HG03060 (cell line): ENCODE measurements around the gene KIF1A.

ENCODE experiments used
- ATAC-seq: cut with Tn5 transposase; IDR thresholded peaks from one replicate; pipeline ENCODE4 v1.9.1; 2021; ENCODE audit warnings: low read depth, moderate number of reproducible peaks; ENCODE audit not compliant: unreplicated experiment

KIF1A gene

DNA sequence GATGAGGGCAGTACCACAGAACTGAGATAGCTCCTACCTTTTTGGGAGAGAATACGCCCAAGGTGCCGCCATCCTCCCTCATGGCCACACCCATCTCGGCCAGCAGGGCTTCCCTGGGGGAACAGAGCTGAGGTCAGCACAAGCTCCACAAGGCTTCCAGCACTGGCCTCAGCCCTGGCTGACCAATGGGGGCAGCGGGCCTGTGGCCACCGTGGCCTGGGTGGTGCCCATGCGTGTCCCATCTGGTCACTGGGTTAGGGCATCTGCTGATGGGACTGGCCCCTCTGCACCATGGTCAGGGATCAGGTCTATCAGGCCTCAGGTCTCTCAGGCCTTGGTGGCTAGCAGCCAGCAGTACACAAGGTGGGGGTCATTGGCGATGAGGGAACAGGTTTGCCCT lies 50.9 kb downstream of the KIF1A start:
- ATAC-seq: no peak

DNA sequence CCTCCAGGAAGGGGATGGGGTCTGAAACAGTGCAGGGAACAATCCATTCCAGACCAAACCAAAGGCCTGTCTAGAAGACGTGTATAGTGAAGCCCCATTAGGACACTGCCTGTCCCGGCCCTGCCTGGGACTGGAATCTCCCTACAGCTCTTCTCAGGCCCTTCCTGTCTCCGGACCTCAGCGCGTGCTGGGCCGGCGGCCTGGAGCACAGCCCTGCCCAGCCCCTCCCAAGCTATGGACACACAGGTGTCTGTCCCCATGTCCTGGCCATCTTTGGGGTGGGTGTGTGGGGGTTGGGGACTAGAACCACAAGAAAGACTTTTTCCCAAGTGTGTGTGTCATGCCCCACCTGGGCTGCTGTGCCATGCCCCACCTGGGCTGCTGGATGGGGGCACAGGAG lies 51.8 kb downstream of the KIF1A start:
- no peak for ATAC-seq

DNA sequence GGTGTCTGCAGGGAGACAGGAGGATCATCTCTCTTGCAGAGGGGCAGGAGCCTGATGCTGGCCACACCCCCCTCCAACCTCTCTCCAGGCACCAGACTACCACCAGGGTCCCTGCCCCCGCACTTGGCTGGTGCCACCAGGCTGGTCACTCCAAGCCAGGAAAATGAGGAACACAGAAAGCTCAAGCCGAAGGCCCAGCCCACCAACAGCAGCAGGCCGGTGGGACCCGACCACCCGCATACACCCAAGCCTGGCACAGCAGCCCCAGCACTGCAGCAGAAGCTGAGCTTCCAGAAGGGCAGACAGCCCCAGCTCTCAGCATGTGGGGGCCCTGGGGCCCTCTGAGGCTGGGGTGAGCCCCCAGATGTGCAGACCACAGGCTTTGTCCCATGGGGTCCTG lies 52.7 kb downstream of the KIF1A start:
- no peak for ATAC-seq

DNA sequence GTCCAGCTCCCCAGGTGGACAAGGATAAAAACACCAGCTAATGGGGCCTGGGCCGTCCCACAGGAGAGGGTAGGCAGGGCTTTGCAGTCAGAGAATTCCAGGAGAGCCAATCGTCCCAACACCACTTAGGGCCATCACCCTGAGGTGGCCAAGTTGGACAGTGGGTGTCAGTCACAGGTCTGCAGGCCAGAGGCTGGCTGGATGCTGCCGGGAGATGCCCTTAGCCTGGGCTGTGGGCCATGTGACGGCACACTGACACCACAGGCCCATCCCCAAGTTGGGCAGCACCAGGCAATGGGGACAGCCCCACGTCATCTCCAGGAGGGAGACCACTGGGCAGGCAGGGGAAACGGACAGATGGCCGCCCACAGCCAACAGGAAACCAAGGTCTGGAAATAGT lies 53.9 kb downstream of the KIF1A start:
- no peak for ATAC-seq

DNA sequence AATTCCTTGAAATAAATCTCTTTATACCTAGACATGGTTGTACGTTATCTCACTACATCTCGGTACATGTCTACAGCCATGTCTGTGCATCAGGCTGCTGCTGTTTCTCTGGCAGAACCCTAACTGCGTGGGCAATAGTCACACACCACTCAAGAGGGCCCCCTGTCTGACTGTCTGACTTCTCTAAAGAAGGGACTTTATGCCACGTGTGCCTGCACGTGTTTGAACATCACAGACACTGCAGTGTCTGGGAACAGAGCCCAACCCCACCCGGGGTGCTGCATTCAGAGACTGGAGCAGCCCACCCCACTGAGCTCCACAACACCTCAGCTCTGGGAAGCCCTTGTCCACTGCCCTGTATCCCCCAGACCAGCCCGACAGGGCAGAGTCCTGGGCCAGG lies 55.0 kb downstream of the KIF1A start:
- ATAC-seq: no peak

DNA sequence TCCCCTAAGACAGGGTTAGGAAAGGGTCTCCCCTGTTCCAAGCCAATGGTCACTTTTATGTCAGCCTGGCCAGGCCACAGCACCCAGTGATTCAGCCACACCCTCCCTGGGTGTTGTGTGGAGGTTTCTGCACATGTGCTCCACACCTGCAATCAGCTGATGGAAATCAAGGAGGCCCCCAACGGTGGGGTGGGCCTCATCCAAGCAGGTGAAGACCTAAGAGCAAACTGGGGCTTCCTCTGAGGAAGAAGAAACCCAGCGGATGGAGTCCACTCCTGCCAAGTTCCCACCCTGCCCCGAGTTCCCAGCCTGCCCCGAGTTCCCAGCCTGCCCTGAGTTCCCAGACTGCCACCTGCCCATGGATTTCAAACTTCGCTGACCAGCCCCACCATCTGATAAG lies 55.4 kb downstream of the KIF1A start:
- no peak for ATAC-seq

DNA sequence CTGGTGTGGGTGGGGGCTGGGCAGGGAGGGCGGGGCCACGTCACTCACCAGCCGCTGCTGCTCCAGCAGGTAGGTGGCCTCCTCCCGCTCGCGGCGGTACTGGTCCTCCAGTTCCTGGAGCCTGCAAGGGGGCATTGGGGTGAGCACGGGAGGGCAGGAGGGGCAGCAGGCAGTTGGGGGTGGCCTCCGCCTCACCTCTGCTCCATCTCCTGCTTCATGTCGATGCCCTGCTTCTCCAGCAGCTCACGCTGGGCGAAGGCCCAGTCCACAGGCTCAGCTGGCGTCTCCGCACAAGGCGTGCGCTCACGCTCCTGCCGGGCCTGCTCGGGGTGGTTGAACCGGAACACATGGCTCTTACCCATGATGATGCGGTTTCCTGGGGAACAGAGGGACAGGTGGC lies 57.0 kb downstream of the KIF1A start:
- no peak for ATAC-seq

DNA sequence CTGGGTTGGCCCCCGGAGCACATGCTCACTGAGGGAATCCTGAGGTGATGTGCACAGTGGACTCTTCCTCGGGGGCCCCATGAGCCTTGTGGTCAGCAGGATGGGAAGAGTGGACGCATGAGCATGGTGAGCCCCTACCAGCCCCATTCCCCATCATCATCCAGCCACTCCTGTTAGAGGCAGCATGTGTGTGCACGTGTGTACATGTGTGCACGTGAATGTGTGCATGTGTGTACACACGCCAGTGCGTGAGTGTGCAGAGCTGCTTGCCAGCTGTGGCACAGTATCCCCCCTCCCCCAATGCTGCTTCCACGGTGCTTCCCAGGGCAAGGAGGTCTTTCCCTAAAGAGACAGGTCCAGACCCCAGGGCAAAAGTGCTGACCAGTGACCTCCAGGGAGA lies 57.8 kb downstream of the KIF1A start:
- ATAC-seq: no peak

DNA sequence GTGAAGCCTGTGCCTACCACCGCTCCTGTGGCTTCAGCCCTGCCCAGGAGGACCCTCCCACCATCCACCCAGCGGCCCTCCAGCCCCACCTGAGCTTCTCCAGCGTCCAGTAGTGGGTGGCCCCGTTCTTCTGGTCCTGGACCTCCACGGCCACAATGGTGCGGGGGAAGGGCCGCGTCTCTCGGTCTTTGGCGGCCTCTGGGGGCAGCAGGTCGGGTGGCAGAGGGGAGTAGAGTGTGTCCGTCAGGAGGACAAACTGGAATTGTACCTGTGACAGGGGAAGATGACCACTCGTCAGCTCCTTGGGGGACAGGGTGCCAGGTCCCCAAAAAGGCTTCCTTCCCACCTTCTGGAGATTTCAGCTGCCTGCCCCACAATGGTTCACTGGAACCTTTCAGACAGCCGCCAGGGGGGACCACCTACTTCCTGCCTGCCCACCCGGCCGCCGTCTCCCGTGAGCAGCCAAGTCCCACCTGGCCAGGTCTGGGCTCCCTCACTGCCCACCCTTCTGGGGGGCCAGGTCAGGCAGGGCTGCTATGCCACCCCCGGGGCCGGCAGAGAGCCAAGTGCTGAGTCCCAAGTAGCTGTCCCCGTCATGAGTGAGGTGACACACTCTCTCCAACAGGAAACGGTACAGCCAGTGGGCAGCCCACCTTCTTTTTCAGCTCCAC lies 59.3 kb downstream of the KIF1A start:
- ATAC-seq: no peak

DNA sequence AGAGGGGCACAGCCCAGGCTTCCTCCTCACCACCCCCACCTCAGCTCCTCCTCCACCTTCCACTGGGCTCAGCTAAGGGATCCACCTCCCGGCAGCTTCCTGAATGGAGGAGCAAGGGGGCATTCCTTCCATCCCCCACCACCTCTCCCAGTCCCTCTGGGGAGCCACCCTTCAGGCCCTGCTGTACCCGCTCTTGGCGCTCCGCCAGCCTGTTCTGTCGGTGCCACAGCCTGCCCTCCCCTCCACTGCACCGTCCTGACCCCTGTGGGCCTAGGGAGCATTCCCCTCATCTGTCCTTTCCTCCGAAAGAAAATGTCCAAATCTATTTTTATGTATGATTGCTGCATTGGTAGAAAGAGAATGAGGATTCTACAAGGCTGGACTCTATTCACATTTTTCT lies 59.9 kb downstream of the KIF1A start:
- no peak for ATAC-seq

DNA sequence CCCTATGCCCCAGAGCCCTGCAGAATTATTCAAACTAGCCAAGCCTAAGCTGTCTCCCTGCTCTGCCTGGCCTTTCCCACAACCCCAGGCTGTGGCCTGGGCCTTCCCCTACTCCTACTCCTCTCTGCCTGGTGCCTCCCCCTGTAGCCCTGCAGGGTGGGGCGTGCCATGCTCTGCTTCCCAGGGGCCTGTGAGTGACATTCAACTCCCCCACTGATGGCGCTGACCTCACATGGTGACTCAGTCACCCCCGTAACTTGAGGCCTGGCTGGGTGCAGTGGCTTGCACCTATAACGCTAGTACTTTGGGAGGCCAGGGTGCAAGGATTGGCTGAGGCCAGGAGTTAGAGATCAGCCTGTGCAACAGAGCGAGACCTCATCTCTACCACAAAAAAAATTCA lies 60.6 kb downstream of the KIF1A start:
- no peak for ATAC-seq

DNA sequence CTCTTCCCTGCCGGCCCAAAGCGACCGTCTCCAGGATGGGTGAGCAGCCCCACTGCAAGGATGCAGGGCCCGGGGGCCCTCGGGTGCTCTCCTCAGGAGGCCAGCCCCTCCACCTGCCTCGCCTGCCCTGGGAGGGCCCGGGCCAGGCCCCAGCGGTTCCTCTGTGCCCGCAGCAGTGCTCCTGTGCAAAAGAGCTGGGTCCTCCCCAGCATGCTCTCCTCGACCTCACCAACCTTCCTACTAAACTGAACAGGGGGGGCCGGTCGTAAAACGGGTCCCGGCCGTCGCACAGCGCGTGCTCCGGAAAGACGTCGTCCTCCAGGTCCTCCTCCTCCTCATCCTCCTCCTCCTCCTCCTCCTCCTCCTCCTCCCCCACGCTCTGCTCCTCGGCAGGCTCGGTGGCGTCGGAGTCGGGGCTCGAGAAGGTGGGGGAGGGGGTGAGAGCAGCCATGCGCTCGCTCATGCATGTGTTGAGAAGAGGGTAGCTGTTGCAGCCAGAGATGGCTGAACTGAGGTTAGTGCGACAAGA lies 62.9 kb downstream of the KIF1A start:
- no peak for ATAC-seq

DNA sequence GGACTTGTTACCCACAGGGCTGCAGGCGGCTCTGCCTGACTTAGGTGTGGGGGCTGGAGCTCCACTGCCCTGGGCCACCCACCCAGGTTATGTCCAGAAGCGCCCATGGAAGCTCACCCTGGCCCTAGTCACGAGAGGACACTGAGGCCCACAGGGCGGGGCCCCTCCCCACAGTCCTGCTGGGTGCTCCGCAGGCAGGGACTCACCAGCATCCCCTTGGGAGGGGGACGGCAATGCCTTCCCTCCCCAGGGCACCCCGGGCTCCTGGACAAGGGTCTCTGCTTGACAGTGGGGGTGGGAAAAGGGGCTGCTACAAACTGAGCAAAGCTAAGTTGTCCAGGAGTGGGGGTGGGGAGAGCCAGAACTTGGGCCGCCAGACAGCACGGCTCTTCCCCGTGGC lies 67.8 kb downstream of the KIF1A start:
- ATAC-seq: no peak

DNA sequence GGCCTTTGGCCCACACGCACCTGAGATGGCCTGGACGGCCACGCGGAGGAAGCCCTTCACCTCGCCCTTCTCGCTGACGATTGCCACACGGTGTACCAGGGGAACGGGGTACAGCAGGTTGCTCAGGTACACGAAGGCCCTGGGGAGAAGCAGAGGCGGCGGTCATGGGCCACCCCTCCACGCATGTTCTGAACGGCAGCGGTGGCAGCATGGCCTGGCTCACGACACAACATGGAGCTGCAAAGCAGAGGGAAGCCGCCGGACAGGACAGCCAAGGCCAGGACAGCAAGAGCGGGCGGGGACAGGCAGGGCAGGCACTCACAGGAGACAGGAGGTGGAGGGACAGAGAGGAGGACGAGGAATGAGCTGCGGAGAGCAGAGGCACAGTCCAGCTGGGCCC lies 69.6 kb downstream of the KIF1A start:
- ATAC-seq: no peak

DNA sequence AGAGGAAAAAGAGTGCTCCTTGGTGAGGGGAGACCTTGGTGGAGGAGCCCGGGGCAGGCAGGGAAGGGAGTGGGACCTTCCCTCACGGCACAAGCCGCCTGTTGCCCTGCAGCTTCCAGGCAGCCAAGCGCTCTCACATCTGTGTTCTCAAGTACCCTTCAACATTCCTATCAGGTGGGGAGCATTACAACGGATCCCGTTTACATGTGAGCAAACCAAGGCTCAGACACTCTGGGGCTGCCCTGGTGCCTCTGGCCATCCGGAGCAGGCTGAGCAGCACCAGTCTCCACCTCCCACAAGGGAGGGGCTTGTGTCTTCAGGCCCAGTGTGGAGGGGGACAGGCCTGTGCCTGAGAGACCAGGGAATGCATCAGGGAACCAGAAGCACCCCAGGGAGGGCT lies 70.5 kb downstream of the KIF1A start:
- ATAC-seq: no peak

DNA sequence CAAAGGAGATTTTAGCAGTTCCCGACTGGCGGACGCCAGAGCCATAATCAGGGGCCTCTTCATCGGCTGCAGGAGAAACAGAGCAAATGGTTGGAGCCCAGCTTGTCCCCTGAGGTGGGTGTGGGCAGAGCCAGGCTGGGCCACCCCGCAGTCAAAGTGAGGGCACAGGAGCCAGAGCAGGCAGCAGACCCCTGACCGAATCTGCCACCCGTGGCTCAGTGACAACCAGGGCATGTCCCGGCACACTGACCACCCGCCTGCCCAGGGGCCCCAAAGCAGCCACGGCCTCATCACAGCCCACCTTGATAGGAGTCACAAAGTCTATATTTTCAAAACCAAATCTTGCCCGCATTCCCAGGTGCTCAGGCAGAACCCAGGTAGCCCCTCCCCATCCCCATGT lies 72.8 kb downstream of the KIF1A start:
- no peak for ATAC-seq

DNA sequence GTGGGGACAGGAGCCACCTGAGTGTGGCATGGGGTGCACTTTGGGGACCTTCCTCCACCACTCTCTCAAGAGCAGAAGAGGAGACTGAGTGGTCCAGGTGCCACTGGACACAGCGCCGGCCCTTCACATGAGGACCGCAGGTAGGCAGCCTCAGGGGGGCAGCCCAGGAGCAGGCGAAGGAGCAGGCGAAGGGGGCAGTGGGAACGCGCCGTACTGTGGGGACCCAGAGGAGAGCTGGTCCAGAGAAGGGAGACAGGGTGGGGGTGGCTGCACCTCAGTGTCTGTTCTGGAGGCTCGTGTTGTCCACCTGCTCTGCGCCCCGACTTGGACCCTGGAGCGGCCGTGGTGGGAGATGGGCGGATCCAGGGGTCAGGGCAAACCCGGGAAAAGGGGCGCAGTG lies 73.3 kb downstream of the KIF1A start:
- no peak for ATAC-seq

DNA sequence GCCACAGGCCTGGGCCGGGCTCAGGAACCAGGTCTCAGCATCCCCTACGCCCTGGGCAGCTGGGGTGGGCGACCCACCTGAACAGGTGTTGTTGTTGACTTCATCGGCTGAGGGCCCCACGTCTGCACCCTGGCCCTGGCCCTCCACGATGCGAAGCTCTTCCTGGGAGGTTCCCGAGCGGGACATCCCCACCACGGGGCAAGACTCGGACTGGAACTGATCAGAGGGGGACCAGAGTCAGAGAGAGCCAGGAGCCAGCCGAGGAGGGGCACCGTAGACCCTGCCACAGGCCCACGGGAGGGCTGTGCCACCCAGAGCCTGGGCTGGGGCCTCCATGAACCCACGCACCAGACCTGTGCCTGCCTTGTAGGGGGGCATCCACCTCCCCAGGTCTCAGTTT lies 74.1 kb downstream of the KIF1A start:
- no peak for ATAC-seq

DNA sequence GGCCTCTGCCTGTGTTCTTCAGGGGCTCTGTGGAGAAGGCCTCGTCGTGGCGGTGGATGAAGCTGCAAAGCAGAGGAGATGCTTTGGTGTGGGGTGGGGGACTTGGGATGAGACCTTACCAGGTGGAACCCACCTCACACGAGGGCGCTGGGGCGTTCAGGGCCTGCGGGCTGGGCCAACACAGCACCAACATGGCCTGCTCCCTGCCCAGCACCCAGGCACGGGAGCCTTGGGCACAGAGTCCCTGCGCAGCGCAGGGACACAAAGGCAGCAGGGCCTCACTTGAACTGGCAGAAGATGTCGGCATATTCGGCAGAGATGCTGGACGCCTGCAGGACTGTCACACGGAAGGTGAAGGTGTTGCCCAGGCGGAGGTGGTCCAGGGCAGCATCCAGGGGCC lies 74.6 kb downstream of the KIF1A start:
- no peak for ATAC-seq

DNA sequence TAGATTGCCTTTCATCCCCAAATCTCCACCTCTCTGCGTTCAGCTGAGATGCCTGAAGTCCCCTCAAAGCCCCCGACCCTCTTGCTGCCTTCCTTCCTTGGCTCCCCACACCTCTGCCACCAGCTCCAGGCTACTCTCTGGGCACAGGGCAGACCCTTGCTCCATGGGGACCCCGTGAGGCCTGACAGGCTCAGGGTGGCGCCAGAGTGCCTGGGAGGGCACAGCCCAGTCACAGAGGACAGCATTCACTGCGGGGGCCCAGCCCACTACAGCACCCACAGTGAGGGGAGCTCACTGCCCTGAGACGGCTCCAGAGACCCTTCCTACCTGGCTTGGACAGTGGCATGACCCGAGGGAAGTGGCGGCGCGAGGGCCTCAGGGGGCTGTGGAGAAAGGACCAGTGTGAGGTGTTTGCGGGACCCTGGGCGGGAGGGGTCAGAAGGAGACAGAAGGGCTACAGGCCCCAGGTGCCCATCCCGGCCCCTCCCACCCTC lies 77.4 kb downstream of the KIF1A start:
- no peak for ATAC-seq

DNA sequence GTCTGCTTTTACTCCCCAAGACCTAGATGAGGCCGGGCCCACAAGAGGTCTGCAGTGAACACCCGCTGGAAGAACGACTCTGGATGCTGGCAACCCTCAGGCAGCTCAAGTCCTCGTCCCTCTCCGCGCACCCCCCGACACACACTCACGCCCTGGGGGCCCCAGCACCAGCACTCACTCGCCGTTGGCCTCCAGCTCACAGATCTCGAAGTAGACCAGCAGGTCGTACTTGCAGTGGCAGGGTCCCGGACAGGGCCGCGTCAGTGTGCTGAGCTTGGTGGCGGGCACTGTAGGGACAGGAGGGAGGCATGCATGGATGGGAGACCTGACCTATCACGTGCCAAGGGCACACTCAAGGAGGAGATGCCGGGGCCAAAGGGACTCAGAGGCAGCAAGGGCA lies 78.9 kb downstream of the KIF1A start:
- no peak for ATAC-seq

DNA sequence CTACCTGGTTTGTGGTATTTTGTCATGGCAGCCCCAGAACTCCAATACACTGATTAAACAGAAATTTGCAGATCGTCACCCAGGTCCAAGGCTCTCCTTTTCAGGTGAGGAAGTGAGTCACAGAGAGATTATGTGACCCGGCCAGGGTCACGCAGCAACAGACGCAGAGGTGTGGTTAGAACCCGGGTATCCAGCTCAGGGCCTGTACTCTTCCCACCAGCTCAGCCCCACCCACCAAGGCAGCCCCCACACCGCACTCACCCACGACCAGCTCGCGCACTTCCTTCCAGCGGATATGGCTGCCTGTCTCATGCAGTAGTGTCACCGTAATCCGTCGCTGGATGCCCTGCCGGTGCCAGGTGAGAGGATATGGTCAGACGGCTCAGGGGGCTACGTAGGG lies 80.2 kb downstream of the KIF1A start:
- ATAC-seq: no peak

DNA sequence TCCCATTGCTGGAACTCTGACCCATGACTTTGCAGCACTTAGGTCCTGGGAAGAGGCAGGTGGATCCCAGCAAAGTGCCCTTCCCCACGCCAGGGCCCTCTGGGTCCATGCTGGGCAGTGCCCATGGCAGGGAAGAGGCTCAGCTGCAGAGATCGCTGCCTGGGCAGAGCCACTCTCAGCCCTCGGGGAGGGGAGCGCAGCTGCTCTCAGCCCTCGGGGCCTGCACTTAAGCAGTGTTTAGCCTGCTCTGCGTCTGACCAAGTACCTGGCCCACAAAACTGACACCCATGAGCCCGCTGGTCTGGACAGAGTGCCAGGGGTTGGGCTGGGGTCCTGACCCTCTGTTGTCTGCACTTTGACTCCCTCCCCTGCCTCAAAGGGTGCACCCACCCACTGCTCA lies 82.1 kb downstream of the KIF1A start:
- ATAC-seq: no peak
